ENCODE measurements around the gene NOXO1.
"Not testable (repeated sequence)": the region's sequence is repeated elsewhere in the genome, so short reads cannot be mapped to it uniquely, and the experiment has no call there.

The NOXO1 gene

DNA sequence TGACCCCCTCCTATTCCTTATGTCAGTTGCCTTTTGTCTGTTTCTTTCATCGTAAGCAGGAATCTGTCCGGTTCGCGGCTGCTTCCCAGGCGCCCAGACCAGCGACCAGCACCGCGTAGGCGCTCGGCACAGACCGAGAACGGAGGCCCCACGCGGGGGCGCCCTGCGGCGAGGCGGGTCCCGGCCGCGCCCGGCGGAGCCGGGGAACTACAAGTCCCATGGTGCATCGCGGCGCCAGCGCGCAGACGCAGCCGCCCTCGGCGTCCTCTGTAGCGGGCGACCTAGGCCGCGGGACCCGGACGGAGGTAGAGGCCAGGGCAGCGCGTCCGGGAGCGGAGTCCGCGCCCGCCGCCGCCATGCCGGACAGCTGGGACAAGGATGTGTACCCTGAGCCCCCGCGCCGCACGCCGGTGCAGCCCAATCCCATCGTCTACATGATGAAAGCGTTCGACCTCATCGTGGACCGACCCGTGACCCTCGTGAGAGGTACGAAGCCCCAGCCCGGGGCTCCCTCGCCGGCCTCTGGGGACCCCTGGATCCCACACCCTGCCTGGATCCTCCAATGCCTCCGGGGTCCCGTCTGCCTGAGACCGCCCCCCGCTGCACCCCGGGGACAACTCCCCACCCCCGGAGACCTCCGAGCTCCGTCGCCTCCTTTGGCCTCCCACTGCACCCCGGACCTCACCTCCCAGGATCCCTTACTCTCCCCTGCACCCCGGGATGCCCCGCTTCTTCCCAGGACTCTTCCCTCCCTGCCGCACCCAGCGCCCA lies 21.8 kb downstream of the NOXO1 start, which contains the start of gene NDUFB10:
NDUFB10 (plus strand) TSS at position 270 of the 771 bp plus-strand sequence; CDS start at position 357, 87 bp downstream.
- peak; percentile 94 for DNase-seq

DNA sequence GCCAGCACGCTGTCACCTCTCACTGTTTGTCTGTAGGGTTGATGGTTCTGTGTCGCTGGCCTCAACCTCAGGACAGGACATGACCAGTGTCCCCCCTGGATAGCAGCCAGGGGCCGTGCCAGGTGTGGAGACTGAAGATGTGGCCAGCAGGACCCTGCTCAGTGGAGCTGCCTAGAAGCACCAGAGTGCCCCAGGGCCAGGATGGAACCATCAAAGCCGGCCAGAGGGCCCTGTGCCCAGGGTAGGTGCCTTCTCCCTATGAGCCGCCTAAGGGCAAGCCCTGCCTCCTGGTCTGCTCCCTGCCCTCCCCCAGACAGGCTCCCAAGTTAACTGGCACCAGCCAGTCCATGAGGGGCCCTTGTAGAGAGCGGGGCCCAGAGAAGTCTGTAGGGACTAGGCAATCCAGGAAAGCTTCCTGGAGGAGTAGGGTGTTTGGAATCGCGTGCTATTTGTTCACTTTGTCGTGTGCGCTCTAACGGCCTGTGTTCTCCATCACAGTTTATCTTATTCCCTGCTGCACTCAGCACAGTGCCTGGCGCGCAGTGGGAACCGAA lies 22.5 kb downstream of the NOXO1 start:
- no peak for DNase-seq

DNA sequence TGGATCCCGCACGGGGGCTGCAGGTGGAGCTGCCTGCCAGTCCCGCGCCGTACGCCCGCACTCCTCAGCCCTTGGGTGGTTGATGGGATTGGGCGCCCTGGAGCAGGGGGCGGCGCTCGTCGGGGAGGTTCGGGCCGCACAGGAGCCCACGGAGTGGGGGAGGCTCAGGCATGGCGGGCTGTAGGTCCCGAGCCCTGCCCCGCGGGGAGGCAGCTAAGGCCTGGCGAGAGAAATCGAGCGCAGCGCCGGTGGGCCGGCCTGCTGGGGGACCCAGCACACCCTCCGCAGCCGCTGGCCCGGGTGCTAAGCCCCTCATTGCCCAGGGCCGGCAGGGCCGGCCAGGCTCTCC lies 23.2 kb downstream of the NOXO1 start:
- not testable (repeated sequence) for DNase-seq

DNA sequence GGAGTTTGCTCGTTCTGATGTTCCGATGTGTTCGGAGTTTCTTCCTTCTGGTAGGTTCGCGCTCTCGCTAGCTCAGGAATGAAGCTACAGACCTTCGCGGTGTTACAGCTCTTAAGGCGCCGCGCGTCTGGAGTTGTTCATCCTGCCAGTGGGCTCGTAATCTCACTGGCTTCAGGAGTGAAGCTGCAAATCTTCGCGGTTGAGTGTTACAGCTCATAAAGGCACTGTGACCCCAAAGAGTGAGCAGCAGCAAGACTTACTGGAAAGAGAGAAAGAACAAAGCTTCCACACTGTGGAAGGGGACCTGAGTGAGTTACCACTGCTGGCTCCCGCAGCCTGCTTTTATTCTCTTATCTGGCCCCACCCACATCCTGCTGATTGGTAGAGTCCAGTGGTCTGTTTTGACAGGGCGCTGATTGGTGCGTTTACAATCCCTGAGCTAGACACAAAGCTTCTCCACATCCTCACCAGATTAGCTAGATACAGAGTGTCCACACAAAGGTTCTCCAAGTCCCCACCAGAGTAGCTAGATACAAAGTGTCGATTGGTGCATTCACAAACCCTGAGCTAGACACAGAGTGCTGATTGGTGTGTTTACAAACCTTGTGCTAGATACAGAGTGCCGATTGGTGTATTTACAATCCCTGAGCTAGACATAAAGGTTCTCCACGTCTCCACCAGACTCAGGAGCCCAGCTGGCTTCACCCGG lies 23.7 kb downstream of the NOXO1 start:
- not testable (repeated sequence) for DNase-seq

DNA sequence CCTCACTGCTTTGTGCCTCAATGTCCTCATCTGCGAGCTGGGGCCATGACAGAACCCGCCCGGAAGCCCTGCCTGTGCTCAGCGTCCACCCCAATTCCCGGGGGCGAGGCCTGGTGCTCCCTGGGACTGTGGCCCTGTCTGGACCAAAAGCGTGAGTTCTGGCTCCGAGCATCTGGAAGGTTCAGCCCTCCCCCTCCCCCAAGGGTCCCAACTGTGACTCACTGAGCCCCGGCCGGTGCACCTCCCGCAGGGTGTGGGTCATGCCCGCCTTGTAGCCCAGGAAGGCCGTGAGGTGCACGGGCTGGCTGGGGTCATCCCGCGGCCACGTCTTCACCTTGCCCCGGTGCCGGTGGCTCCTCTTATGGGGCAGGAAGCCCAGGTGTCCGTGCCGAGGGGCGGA lies 27.5 kb downstream of the NOXO1 start:
- DNase-seq, result no peak

DNA sequence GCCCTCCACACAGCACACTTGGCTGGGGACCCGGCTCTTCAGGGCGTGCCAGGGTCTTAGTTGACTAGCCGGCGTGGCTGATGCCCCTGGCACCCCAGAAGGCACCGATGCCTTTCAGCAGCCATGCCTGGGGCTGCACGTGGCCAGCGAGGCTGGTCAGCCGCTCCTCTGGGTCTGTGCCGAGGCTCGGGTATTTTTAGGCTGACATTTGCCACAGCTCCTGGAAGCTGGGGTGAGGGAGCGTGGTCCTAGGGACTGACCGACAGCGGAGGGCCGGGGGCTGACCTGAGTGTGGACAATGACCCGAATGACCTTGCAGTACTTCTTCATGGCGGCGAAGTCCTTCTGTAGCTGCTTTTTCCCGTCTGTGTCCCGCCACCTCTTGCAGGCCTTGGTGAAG lies 30.7 kb downstream of the NOXO1 start:
- DNase-seq, result no peak

DNA sequence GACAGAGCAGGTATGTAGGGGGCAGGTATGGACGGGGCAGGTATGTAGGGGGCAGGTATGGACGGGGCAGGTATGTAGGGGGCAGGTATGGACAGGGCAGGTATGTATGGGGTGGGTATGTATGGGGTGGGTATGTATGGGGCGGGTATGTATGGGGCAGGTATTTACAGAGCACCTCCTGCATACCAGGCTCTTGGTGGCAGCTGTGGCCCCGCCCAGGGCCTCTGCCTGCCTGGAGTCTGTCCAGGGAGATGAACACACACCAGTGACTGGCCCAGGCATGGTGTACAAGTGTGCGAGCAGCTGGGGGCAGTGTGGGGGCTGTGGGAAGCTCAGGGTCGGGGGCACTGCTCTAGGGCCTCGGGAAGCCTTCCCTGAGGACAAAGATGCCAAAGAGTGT lies 31.2 kb downstream of the NOXO1 start:
- no peak for DNase-seq

DNA sequence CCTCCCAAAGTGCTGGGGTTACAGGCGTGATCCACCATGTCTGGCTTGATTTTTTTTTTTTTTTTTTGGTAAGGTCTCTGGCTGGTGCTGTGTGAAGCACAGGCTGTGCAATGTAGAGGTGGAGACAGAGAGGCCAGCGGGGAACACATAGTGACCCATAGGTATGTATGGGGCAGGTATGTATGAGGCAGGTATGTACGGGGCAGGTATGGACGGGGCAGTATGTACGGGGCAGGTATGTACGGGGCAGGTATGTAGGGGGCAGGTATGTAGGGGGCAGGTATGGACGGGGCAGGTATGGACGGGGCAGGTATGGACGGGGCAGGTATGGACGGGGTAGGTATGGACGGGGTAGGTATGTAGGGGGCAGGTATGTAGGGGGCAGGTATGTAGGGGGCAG lies 31.8 kb downstream of the NOXO1 start:
- DNase-seq, result no peak

DNA sequence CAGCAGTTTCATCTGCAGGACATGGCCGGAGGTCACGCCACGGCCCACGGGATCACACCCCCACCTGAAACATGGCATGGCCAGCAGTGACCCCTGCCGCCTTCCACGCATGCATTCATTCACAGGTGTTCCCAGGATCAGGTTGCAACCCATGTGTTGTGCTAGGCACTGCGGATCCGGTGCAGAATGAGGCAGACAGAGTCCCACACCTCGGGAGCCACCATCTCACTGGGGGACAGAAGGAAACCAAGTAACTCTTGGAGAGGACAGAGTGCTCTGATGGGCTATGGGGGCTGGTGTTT lies 33.9 kb downstream of the NOXO1 start:
- DNase-seq, result no peak

DNA sequence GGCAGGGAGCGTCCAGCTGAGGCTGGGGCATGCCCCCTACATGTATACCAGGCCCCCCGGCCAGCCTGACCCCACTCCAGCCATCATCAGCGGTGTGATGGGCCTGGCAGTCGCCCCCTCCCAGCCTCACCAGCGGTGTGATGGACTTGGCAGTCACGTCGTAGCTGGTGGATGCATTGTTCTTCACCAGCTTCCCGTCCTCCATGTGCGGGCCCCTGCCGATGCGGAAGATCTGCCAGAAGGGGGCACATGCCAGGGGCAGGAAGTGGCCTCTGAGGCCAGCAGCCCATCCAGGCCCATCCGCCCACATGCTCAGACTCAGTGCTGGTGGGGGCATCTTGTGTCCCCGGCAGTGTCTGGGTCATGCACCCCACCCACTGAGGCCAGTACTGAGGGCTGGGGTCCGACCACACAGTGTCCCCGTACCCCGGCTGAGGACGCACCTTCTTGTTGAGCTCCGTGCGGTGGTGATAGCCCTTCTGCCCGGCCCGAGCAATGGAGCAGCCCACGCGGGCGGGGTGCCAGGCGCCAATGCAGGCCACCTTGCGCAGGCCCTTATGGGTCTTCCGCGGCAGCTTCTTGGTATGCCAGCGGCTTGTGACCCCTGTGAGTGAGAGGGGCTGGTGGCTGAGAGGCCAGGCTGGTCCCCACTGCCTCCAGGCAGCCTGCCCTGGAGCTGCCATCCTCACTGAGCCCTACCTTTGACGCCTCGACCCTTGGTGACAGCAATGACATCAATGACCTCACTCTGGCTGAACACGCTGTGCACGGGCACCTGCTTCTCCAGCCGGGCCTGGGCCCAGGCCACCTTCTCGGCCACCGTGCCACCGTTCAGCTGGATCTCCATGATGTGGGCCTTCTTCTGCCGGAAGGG lies 34.5 kb downstream of the NOXO1 start:
- no peak for DNase-seq

DNA sequence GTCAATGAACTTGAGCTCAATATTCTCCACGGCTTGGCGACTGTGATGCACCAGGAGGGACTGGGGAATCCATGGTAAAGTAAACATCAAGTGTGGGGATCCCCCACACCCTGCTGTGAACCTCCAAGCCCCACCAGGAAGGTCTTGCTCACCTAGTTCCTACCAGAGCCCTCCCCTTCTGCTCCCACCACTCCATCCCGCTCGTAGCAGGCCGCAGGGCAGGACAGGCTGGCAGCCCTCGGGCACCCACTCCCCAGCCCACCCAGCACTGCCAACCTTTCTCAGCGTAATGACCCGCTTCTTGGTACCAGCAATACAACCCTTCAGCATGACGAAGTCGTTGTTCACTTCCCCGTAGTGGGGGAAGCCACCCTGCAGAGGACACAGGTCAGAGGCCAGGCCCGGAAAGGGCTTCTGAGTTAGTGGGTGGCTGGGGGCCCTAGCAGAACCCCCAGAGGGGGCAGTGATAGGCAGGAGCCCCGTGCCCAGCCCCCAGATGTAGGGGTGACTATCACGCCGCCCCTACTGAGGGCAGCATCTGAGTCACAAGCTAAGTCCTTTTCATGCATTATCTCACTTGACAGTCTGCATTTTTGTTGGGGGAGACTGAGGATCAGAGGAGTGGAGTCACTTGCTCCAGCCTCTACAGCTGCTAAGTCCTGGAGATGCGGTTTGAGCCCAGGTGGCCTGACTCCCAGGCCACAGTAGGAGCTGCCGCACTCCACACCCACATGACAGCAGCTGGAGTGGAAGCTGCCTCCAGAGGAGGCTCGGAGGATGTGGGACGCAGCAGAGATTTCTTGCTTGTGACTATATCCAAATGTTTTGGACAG lies 35.5 kb downstream of the NOXO1 start:
- DNase-seq, result no peak

DNA sequence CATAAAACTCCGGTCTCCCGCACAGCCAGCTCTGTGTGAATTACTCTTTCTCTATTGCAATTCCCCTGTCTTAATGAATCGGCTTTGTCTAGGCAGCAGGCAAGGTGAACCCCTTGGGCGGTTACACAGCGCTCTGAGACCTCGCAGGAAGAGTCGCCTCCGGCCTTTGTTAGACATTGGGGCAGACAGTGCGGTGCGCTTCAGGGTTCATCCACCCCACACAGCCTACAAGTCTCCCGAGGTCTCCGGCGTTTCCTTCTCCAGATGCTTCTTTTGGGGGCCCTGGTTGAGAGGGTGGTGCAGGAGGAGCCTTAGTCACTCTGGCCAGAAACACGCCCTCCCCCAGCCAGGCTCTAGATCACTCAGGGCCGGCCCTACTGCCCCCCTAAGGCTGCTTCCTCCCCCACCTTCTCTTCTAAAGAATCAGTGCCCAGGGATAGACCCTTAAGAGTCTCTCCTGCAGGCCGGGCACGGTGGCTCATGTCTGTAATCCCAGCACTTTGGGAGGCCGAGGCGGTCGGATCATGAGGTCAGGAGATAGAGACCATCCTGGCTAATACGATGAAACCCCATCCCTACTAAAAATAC lies 36.6 kb downstream of the NOXO1 start:
- DNase-seq, result no peak

DNA sequence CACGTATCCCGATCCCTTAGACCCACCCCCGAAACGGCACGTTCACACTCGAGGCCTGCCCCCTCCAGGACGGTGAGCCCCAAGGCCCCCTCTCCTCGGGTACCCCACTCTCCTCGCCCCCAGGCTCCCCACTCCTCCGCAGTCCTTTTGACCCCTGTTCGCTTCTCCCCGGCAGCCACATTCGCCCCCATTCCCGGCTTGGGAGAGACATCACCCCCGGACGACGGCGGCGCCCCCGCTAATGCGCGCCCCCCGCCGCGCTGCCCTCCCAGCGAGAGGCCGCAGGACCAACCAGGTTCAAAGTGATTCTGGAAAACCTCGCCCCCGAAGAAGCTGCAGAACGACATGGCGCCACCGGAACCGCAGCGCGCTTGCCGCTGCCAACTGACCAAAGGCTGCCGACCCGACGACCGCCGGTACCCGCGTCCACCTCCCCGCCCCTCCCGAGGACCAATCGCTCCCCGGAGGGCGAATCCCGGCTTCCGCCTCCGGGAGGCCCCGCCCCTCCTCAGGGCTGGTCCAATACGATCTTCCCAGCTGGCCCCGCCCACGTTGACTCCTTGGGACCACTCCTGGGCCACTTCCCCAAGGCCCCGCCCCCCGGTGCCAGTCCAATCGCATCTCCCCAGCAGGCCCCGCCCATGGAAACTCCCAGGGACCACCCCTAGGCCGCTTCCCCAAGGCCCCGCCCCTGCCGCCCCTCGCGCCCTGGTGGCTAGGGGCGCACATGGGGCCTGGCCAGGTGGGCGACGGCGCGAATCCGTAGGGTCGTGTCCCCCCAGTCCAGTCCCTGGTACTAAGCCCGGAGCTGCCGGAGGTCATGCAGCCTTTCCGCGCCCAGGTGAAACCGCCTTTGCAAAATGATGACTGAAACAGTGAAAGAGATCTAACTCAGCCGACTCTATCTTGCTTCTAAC lies 38.2 kb downstream of the NOXO1 start, which contains the start of gene MSRB1:
MSRB1 (minus strand) TSS at position 390 of the 917 bp plus-strand sequence; CDS start at position 347, 43 bp downstream.
- peak; percentile 99 for DNase-seq

DNA sequence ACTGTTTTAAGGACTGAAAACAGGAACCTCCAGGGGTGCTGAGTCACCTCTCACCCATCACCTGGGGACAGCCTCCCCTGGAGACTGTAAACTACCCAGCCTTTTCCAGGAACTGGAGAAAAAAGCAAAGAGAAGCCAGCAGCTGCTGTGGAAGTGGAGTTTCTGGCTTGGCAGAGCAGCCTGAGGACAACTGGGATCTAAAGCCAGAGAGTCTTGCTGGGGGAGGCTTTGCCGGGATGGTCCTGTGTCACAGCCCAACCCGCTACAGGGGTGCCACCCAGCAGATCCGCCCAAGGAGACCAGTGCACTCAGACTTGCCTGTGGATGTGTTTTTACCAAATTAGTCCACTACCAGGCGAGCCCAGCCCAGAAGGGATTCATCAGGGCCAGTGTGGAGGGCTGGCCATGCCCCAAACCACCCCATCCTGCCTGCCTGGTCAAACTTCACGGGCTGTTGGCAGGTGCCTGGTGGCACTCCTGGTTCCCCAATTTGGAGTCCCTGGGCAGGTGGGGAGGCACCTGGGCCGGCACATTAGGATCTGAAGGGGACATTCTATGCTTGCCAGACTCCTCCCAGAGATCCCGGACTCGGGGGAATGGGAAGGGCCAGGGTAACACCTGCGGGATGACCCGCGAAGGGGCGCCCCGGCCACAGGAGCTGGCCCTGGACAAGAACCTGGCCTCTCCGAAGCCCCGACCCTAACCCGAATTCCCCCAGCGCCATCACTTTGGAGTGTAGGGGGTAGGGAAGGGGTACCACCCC lies 39.0 kb downstream of the NOXO1 start:
- no peak for DNase-seq

DNA sequence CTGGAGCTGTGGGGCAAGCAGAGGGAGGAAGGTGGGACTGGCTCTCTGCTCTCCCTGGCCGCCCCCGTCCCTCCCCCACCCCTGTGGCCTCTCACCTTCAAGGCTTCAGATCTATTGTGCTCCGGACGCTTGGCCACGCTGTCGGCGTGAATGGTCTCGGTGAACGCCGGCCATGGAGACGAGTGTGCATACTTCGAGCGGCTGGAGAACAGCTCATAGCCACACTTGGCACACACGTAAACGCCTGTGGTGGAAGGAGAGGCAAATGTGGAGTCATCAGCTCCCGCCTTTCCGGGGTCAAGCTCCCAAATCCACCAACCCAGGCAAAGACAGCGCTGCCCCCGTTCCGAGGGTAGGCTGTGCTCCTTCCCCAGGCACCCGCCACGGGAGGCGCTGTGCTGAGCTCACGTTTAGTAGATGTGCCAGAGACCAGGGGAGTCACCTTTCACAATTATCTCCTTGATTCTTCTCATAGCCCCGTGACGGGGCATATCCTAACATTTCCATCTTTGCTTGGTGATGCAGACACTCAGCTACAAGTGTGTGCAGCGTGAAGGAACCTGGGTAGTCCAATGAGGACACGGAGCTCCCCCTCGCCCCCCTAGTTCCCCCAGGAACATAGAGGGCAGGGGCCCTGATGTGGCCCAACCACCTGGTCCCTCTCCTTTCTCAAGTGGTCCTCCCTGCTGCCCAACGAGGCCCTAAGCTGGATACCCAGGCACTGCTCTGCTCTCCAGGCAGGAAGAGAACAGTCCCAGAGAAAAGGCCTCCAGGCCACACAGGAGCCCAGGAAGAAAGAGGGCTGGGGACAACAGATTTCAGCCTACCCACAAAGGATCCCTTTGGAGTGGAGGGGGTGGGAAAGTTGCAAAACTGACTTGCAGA lies 39.9 kb downstream of the NOXO1 start:
- DNase-seq, result no peak

DNA sequence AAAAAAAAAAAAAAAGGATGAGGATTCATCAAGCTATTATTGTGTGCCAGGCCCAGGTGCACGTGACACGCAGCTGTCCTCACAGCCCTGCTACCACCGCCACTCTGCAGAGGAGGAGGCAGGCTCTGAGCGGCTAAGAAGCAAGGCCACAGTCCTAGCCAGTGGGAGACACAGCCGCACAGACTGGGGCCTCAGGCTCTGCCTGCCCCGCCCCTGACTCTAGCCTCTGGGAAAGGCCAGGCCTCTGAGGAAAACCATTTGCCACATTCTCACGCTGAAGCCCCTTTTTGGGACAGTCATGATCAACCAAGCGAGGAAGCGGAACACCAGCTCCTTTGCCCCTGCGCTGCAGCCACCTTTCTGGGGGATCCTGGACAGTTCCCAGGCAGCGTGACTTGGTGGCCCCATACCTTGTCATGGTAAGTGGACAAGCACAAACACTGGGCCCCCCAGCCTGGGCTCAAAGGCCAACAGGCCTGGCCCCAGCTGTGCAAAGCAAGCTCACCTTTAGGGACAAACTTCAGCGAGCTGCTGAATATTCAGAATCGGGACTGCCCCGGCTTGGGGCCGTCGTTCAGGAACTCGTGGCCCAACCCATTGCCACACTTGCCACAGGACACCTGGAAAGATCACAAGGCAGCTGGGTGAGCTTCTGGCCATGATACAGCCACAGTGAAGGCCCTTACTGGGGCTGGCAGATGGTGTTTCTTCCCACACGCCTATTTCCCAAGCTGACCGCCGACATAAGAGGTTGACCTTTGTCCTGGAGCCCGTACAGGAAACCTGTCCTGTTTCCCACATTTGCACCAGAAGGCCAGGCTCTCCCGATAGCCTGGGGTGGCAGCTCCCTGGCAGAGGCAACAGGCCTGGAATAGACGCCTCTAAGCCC lies 40.8 kb downstream of the NOXO1 start:
- no peak for DNase-seq

DNA sequence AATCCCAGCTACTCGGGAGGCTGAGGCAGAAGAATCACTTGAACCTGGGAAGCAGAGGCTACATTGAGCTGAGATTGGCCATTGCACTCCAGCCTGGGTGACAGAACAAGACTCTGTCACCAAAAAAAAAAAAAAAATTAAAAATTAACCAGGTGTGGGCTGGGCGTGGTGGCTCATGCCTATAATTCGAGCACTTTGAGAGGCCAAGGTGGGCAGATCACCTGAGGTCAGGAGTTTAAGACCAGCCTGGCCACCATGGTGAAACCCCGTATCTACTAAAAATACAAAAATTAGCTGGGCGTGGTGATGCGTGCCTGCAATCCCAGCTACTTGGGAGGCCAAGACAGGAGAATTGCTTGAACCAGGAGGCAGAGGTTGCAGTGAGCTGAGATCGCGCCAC lies 41.4 kb downstream of the NOXO1 start:
- DNase-seq, result not testable (repeated sequence)

DNA sequence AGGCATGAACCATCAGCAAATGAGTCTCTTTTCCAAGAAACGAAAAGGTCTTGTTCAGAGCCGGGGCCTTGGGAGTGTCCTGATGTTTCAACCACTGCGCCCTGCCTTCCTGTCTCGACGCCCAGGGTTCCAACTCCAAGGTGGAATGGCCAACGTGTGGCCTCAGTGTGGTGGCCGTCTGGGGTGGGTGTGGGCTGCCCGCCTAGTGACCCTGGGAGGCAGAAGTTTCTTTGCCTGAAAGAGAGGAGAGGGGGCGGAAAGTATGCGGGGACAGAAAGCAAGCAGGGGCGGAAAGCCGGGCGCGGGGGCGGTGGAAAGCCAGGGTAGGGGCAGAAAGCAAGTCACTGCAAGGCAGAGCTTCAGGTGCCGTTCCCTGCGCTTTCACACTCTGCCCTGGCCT lies 42.4 kb downstream of the NOXO1 start:
- DNase-seq, result no peak

Data from activated CD8-positive, alpha-beta memory T cell treated with anti-CD3 and anti-CD28 coated beads, Interleukin-2, amount 50 U/mL, for 4 hours (primary cell).